Measurements from ENCODE around the gene RTL1. TPM values are rescaled to one million over a fixed set of nuclear protein-coding genes. Genes with fewer than 3 reads are reported as not detected.

The RTL1 gene
- polyA plus RNA-seq, 1 experiment, result not detected

DNA sequence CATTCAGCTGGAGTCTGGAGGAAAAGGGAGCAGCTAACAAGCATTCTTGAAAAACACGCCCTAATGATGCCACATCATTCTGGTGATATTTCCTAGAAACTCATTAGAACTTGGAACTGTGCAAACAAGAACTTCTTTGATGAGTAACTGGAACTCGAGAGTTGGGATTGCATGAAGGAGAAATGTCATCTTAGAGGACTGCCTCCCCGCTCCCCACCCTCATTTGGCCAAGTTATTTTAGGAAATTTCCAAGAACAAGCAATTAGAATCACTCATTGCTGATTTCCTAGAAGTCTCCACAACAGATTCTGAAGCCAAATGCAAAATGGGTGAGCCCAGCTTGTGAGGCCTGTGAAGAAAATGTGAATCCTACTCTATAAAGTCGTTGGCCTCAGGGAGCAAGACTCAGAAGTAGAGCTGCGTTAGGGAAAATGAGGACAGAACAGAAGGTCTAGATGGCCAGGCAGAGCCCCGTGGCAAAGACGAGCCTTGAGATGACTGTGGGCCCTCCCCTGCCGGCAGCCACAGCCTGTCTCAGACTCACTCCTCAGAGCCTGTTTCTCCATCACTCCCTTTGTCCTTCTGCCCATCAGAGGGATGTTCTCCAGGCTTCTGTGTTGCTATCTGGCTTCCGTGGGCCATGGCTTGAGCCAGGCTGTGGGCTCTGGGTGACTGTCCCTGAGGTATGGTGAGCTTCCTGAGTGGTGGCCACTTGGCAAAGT lies 38.4 kb downstream of the RTL1 start:
- ChIA-PET POLR2A (interaction anchor here (0.6 kb wide), 1 partner anchor 451 kb away, joined by 3 read pairs; no protein-coding TSS in a partner anchor), CTCF (no interaction called here)
- DNase-seq (ENCODE audit: low read depth, low spot score), result no peak
- H3K27ac ChIP-seq (ENCODE audit: low read depth, low read length), result no peak overlapping the region
- no peaks in the 10 kb centered on the region; the same call in 1 of the 2 replicates for H3K9me3 ChIP-seq (ENCODE audit: control insufficient read depth, insufficient read depth, low read length)
- TF ChIP-seq, protein P1, sequence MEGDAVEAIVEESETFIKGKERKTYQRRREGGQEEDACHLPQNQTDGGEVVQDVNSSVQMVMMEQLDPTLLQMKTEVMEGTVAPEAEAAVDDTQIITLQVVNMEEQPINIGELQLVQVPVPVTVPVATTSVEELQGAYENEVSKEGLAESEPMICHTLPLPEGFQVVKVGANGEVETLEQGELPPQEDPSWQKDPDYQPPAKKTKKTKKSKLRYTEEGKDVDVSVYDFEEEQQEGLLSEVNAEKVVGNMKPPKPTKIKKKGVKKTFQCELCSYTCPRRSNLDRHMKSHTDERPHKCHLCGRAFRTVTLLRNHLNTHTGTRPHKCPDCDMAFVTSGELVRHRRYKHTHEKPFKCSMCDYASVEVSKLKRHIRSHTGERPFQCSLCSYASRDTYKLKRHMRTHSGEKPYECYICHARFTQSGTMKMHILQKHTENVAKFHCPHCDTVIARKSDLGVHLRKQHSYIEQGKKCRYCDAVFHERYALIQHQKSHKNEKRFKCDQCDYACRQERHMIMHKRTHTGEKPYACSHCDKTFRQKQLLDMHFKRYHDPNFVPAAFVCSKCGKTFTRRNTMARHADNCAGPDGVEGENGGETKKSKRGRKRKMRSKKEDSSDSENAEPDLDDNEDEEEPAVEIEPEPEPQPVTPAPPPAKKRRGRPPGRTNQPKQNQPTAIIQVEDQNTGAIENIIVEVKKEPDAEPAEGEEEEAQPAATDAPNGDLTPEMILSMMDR (IDR thresholded peaks at IDR 0.05; ENCODE audit: low read depth, low read length), result no peak
- no peaks in the 10 kb centered on the region for H3K27me3 ChIP-seq (ENCODE audit: control insufficient read depth, insufficient read depth, low read length)
- no peak overlapping the region for H3K4me3 ChIP-seq (ENCODE audit: low read depth, low read length)

- Histone ChIP-seq H3K4me3 (ENCODE audit: low read depth, low read length) (no peak overlapping the region), H3K27me3 (ENCODE audit: control insufficient read depth, insufficient read depth, low read length) (no peaks in the 10 kb centered on the region), H3K9me3 (ENCODE audit: control insufficient read depth, insufficient read depth, low read length) (no peaks in the 10 kb centered on the region; the same call in 1 of the 2 replicates), H3K27ac (ENCODE audit: low read depth, low read length) (no peak overlapping the region)
- no peak for DNase-seq (ENCODE audit: low read depth, low spot score)
- TF ChIP-seq, protein P1 (IDR thresholded peaks at IDR 0.05; ENCODE audit: low read depth, low read length), result no peak
- CTCF ChIA-PET, result no interaction called here
- POLR2A ChIA-PET, result no interaction called here
These were observed 39.3 kb downstream of the RTL1 start for GRCh38 chr14:100864206-100864605.

- no peak for DNase-seq (ENCODE audit: low read depth, low spot score)
- TF ChIP-seq, protein P1 (IDR thresholded peaks at IDR 0.05; ENCODE audit: low read depth, low read length), result no peak
- Histone ChIP-seq H3K27ac (ENCODE audit: low read depth, low read length) (no peak overlapping the region), H3K9me3 (ENCODE audit: control insufficient read depth, insufficient read depth, low read length) (no peaks in the 10 kb centered on the region; the same call in 1 of the 2 replicates), H3K27me3 (ENCODE audit: control insufficient read depth, insufficient read depth, low read length) (no peaks in the 10 kb centered on the region), H3K4me3 (ENCODE audit: low read depth, low read length) (no peak overlapping the region)
- ChIA-PET POLR2A (no interaction called here), CTCF (interaction anchor here (1.0 kb wide), 1 partner anchor 12 kb away, joined by 3 read pairs; no protein-coding TSS in a partner anchor)
These were observed 40.7 kb downstream of the RTL1 start for GRCh38 chr14:100862793-100863192.

DNA sequence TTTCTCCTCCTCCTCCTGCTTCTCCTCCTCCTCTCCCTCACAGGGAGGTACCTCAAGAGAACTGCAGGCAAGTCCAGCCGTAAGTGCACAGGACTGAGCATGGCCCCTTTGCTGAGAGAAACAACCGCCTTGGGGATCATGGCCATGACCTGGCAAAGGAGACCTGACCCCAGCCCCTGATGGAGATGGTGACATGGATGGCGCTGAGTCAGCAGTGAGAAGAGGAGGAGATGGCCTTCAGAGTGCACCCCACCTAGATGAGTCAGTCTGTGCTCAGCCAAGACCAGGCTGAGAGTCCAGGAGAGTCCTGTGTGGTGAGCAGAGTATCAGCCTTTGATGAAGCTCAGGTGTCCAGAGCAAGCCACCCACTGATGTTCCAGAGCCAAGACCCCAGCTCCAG lies 41.2 kb downstream of the RTL1 start:
- CTCF ChIA-PET, result no interaction called here
- TF ChIP-seq, protein P1 (IDR thresholded peaks at IDR 0.05; ENCODE audit: low read depth, low read length), result no peak

DNA sequence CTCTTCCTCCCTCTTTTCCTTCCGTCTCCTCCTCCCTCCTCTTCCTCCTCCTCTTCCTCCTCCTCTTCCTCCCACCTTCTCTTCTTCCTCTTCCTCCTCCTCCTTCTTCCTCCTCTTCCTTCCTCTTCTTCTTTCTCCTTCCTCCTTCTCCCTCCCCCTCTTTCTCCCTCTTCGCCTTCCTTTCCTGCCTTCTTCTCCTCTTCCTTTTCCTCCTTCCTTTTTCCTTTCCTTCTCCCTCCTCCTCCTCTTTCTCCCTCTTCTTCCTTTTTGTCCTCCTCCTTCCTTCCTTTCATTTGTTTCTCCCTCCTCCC lies 41.6 kb downstream of the RTL1 start:
- TF ChIP-seq, protein P1 (IDR thresholded peaks at IDR 0.05; ENCODE audit: low read depth, low read length), result no peak
- POLR2A ChIA-PET, result no interaction called here
- H3K27ac ChIP-seq (ENCODE audit: low read depth, low read length), result no peak overlapping the region
- H3K9me3 ChIP-seq (ENCODE audit: control insufficient read depth, insufficient read depth, low read length), result no peaks in the 10 kb centered on the region; the same call in 1 of the 2 replicates
- no peak overlapping the region for H3K4me3 ChIP-seq (ENCODE audit: low read depth, low read length)
- H3K27me3 ChIP-seq (ENCODE audit: control insufficient read depth, insufficient read depth, low read length), result no peaks in the 10 kb centered on the region
- DNase-seq (ENCODE audit: low read depth, low spot score), result no peak
- CTCF ChIA-PET, result no interaction called here

More for the DNA sequence above, 41.2 kb downstream of the RTL1 start:
- no peaks in the 10 kb centered on the region for H3K27me3 ChIP-seq (ENCODE audit: control insufficient read depth, insufficient read depth, low read length)
- DNase-seq (ENCODE audit: low read depth, low spot score), result no peak
- no peak overlapping the region for H3K27ac ChIP-seq (ENCODE audit: low read depth, low read length)
- no peaks in the 10 kb centered on the region; the same call in 1 of the 2 replicates for H3K9me3 ChIP-seq (ENCODE audit: control insufficient read depth, insufficient read depth, low read length)
- POLR2A ChIA-PET, result no interaction called here
- no peak overlapping the region for H3K4me3 ChIP-seq (ENCODE audit: low read depth, low read length)

All from AG04450 (cell line).